Measurements from ENCODE around the gene MAGI3.
A peak's percentile ranks its signal among the peaks of the same experiment; 100 is the strongest.

Gene MAGI3

GRCh38 chr1:113442131-113442530, 51.8 kb downstream of the MAGI3 start:
- no peaks in the 10 kb centered on the region for H3K4me1 ChIP-seq (ENCODE audit: control insufficient read depth, insufficient read depth, low read length)
- H3K36me3 ChIP-seq (ENCODE audit: control insufficient read depth in 2 of 2, insufficient read depth in 1 of 2, low read length in 2 of 2): no peaks in the 10 kb centered on the region
- TF ChIP-seq HOXC10 (CRISPR knock-in tag; IDR thresholded peaks at IDR 0.05) (no peak), BCL6B (tag by site-specific recombination; IDR thresholded peaks at IDR 0.05) (no peak), ZNF580 (tag by site-specific recombination; IDR thresholded peaks at IDR 0.05) (no peak), SP2 (tag by site-specific recombination; IDR thresholded peaks at IDR 0.05) (no peak), ZNF223 (tag by site-specific recombination; IDR thresholded peaks at IDR 0.05) (no peak), YY2 (tag by site-specific recombination; IDR thresholded peaks at IDR 0.05) (no peak), ZNF133 (tag by site-specific recombination; IDR thresholded peaks at IDR 0.05) (no peak), ZNF677 (tag by site-specific recombination; IDR thresholded peaks at IDR 0.05) (no peak)
- H3K9me3 ChIP-seq (ENCODE audit: control insufficient read depth, insufficient read depth, low read depth, low read length): no peaks in the 10 kb centered on the region
- no peak overlapping the region for H3K27ac ChIP-seq (ENCODE audit: extremely low read depth, low read depth, low read length)
- no peak overlapping the region for H3K4me3 ChIP-seq (ENCODE audit: low read depth, low read length)
- ChIA-PET POLR2A (no interaction called here), CTCF (interaction anchor here (1.7 kb wide), 1 partner anchor 9 kb away, joined by 5 read pairs; no protein-coding TSS in a partner anchor)

GRCh38 chr1:113444857-113445256, 54.5 kb downstream of the MAGI3 start:
- Histone ChIP-seq H3K36me3 (ENCODE audit: control insufficient read depth in 2 of 2, insufficient read depth in 1 of 2, low read length in 2 of 2) (no peaks in the 10 kb centered on the region), H3K4me3 (ENCODE audit: low read depth, low read length) (no peak overlapping the region), H3K4me1 (ENCODE audit: control insufficient read depth, insufficient read depth, low read length) (no peaks in the 10 kb centered on the region), H3K9me3 (ENCODE audit: control insufficient read depth, insufficient read depth, low read depth, low read length) (no peaks in the 10 kb centered on the region), H3K27ac (ENCODE audit: extremely low read depth, low read depth, low read length) (no peak overlapping the region)
- POLR2A ChIA-PET: no interaction called here
- TF ChIP-seq ZNF677 (tag by site-specific recombination; IDR thresholded peaks at IDR 0.05) (0 out of 2 replicates have a peak, but pooled peaks have one; percentile 29), SETDB1 (IDR thresholded peaks at IDR 0.05; ENCODE audit: insufficient read length, low read length) (peak; percentile 86), ZNF707 (tag by site-specific recombination; IDR thresholded peaks at IDR 0.05) (no peak)
- CTCF ChIA-PET: interaction anchor here (0.7 kb wide), 1 partner anchor 146 kb away, joined by 4 read pairs; no protein-coding TSS in a partner anchor

GRCh38 chr1:113451710-113452109, 61.4 kb downstream of the MAGI3 start:
- no peak overlapping the region for H3K27ac ChIP-seq (ENCODE audit: extremely low read depth, low read depth, low read length)
- no peak overlapping the region for H3K4me3 ChIP-seq (ENCODE audit: low read depth, low read length)
- ChIA-PET POLR2A (no interaction called here), CTCF (interaction anchor here (0.7 to 1.7 kb wide), 3 partner anchors 9 to 42 kb away, joined by 3 to 6 read pairs (median 5); no protein-coding TSS in a partner anchor)
- TF ChIP-seq ZNF341 (tag by site-specific recombination; IDR thresholded peaks at IDR 0.05; ENCODE audit: low read depth) (no peak), GLI2 (tag by site-specific recombination; IDR thresholded peaks at IDR 0.05; ENCODE audit: borderline replicate concordance, low read depth) (no peak)
- H3K36me3 ChIP-seq (ENCODE audit: control insufficient read depth in 2 of 2, insufficient read depth in 1 of 2, low read length in 2 of 2): no peaks in the 10 kb centered on the region
- H3K4me1 ChIP-seq (ENCODE audit: control insufficient read depth, insufficient read depth, low read length): no peaks in the 10 kb centered on the region
- no peaks in the 10 kb centered on the region for H3K9me3 ChIP-seq (ENCODE audit: control insufficient read depth, insufficient read depth, low read depth, low read length)

GRCh38 chr1:113452921-113453770, 62.8 kb downstream of the MAGI3 start:
- Histone ChIP-seq H3K4me3 (ENCODE audit: low read depth, low read length) (no peak overlapping the region), H3K27ac (ENCODE audit: extremely low read depth, low read depth, low read length) (no peak overlapping the region), H3K4me1 (ENCODE audit: control insufficient read depth, insufficient read depth, low read length) (no peaks in the 10 kb centered on the region), H3K36me3 (ENCODE audit: control insufficient read depth in 2 of 2, insufficient read depth in 1 of 2, low read length in 2 of 2) (no peaks in the 10 kb centered on the region), H3K9me3 (ENCODE audit: control insufficient read depth, insufficient read depth, low read depth, low read length) (no peaks in the 10 kb centered on the region)
- POLR2A ChIA-PET: no interaction called here
- CTCF ChIA-PET: interaction anchor here (0.5 to 2.0 kb wide), 10 partner anchors 9 to 737 kb away, joined by 3 to 9 read pairs (median 4); no protein-coding TSS in a partner anchor
- TF ChIP-seq ZNF404 (tag by site-specific recombination; IDR thresholded peaks at IDR 0.05): no peak
- no peak for TF ChIP-seq ZNF639 (tag by site-specific recombination; IDR thresholded peaks at IDR 0.05)
- no peak for TF ChIP-seq PBX3 (CRISPR knock-in tag; IDR thresholded peaks at IDR 0.05)
- TF ChIP-seq ZBTB49 (tag by site-specific recombination; IDR thresholded peaks at IDR 0.05; ENCODE audit: low read depth): no peak
- no peak for TF ChIP-seq ZEB2 (tag by site-specific recombination; IDR thresholded peaks at IDR 0.05)
- peak; percentile 13; the same call in 1 of the 2 replicates for TF ChIP-seq ZNF654 (tag by site-specific recombination; IDR thresholded peaks at IDR 0.05; ENCODE audit: low read depth)
- TF ChIP-seq SCRT1 (tag by site-specific recombination; IDR thresholded peaks at IDR 0.05; ENCODE audit: borderline replicate concordance): no peak
